GM23338 (cell line): ENCODE results near the gene XPNPEP1. TPM values are rescaled to one million over a fixed set of nuclear protein-coding genes. Genes with fewer than 3 reads are reported as not detected.

Experiments
- ATAC-seq: fragments of 200-7000 bp; cut with Tn5 transposase; 3 replicates; pipeline ENCODE4 v1.9.1; 2020
- DNase-seq: peaks from one replicate; pipeline ENCODE4 v3.0.0-alpha.2; 2015; ENCODE audit warnings: low spot score
- H2AFZ ChIP-seq: fragments of 200-600 bp; sonication (generic); 2 replicates; pipeline ENCODE4 v1.8.0; 2016; ENCODE audit warnings: antibody characterized with exemption, mild to moderate bottlenecking, moderate library complexity
- H3F3A ChIP-seq: fragments of 200-600 bp; sonication (generic); replicated peaks from 2 replicates; pipeline ENCODE4 v1.8.0; 2017; ENCODE audit warnings: antibody characterized with exemption, mixed run types, low read depth
- H3K27ac ChIP-seq: fragments of 200-600 bp; sonication (generic); 2 replicates; pipeline ENCODE4 v1.6.1; 2016; ENCODE audit warnings: low read depth
- H3K27me3 ChIP-seq: fragments of 200-600 bp; sonication (generic); 2 replicates; pipeline ENCODE4 v1.8.0; 2016; ENCODE audit warnings: mild to moderate bottlenecking, mixed run types, moderate library complexity; ENCODE audit not compliant: insufficient read depth
- H3K36me3 ChIP-seq: fragments of 200-600 bp; sonication (generic); 2 replicates; pipeline ENCODE4 v1.8.0; 2016; ENCODE audit warnings: mild to moderate bottlenecking; ENCODE audit not compliant: insufficient read depth
- H3K4me1 ChIP-seq: fragments of 200-600 bp; sonication (generic); 2 replicates; pipeline ENCODE4 v1.8.0; 2016; ENCODE audit warnings: mild to moderate bottlenecking, moderate library complexity; ENCODE audit not compliant: insufficient read depth
- H3K4me2 ChIP-seq: fragments of 200-600 bp; sonication (generic); 2 replicates; pipeline ENCODE4 v1.7.1; 2017; ENCODE audit warnings: mixed run types
- H3K4me3 ChIP-seq: fragments of 200-600 bp; sonication (generic); 2 replicates; pipeline ENCODE4 v1.6.1; 2016; ENCODE audit warnings: mixed run types
- H3K79me2 ChIP-seq: fragments of 200-600 bp; sonication (generic); replicated peaks from 2 replicates; pipeline ENCODE4 v1.8.0; 2017; ENCODE audit warnings: mild to moderate bottlenecking; ENCODE audit not compliant: insufficient read depth
- H3K9me2 ChIP-seq: fragments of 200-600 bp; sonication (generic); 2 replicates; pipeline ENCODE4 v1.8.0; 2017; ENCODE audit not compliant: insufficient read depth
- H4K20me1 ChIP-seq: fragments of 200-600 bp; sonication (generic); replicated peaks from 2 replicates; pipeline ENCODE4 v1.8.0; 2017; ENCODE audit warnings: mild to moderate bottlenecking; ENCODE audit not compliant: insufficient read depth
- H3K27ac Mint-ChIP-seq: 2 replicates; pipeline ENCODE4 v1.8.0; 2020; ENCODE audit warnings: inconsistent platforms, mild to moderate bottlenecking, moderate library complexity, mixed read lengths
- H3K27me3 Mint-ChIP-seq: 3 replicates; pipeline ENCODE4 v1.8.0; 2022; ENCODE audit warnings: low read depth, mild to moderate bottlenecking, moderate library complexity, mixed read lengths, inconsistent platforms; ENCODE audit not compliant: insufficient read depth, poor library complexity
- H3K36me3 Mint-ChIP-seq: 3 replicates; pipeline ENCODE4 v1.8.0; 2021; ENCODE audit warnings: low read depth, mild to moderate bottlenecking, inconsistent platforms, moderate library complexity, mixed read lengths
- H3K4me1 Mint-ChIP-seq: 3 replicates; pipeline ENCODE4 v1.8.0; 2020; ENCODE audit warnings: mild to moderate bottlenecking, inconsistent platforms, mixed read lengths
- H3K4me3 Mint-ChIP-seq: 3 replicates; pipeline ENCODE4 v1.8.0; 2021; ENCODE audit warnings: moderate library complexity, mild to moderate bottlenecking, inconsistent platforms, mixed read lengths
- H3K9me3 Mint-ChIP-seq: 3 replicates; pipeline ENCODE4 v1.8.0; 2020; ENCODE audit warnings: moderate library complexity, mild to moderate bottlenecking, inconsistent platforms, mixed read lengths
- CREB1 ChIP-seq: fragments of 250-450 bp; sonication (Bioruptor Pico); IDR thresholded peaks from 2 replicates; pipeline ENCODE4 v1.5.0; 2020; ENCODE audit warnings: low read depth, mild to moderate bottlenecking, moderate library complexity
- EZH2 ChIP-seq: fragments of 200-600 bp; sonication (generic); IDR thresholded peaks from one replicate; pipeline ENCODE4 v1.8.0; 2017; ENCODE audit warnings: antibody characterized with exemption, mild to moderate bottlenecking, low read depth; ENCODE audit not compliant: unreplicated experiment
- EZH2phosphoT487 ChIP-seq: fragments of 200-600 bp; sonication (generic); IDR thresholded peaks from one replicate; pipeline ENCODE4 v1.8.1; 2018; ENCODE audit warnings: antibody characterized with exemption; ENCODE audit not compliant: unreplicated experiment
- JUNB ChIP-seq: IDR thresholded peaks from one replicate; pipeline ENCODE4 v1.6.1; 2016; ENCODE audit warnings: antibody characterized with exemption; ENCODE audit not compliant: unreplicated experiment
- NANOG ChIP-seq: IDR thresholded peaks from 2 replicates; pipeline ENCODE4 v1.6.1; 2016; ENCODE audit warnings: antibody characterized with exemption, borderline replicate concordance
- POLR2AphosphoS5 ChIP-seq: IDR thresholded peaks from 2 replicates; pipeline ENCODE4 v1.6.1; 2016; ENCODE audit warnings: antibody characterized with exemption, low read depth
- STAT1 ChIP-seq: IDR thresholded peaks from one replicate; pipeline ENCODE4 v1.6.1; 2016; ENCODE audit warnings: antibody characterized with exemption; ENCODE audit not compliant: unreplicated experiment
- ZNF114 ChIP-seq: fragments of 250-450 bp; sonication (Bioruptor Pico); IDR thresholded peaks from 2 replicates; pipeline ENCODE4 v1.5.0; 2020; ENCODE audit warnings: mild to moderate bottlenecking, moderate library complexity
- ZNF331 ChIP-seq: fragments of 250-450 bp; sonication (Bioruptor Pico); IDR thresholded peaks from 2 replicates; pipeline ENCODE4 v1.5.0; 2020; ENCODE audit warnings: low read depth, mild to moderate bottlenecking, moderate library complexity
- polyA plus RNA-seq: library from polyadenylated mRNA; unstranded; fragments of >200 nt; fragmentation: Nextera tagmentation; extraction: Ambion mirVana; gene quantifications from 2 replicates; pipeline ENCODE4 v1.2.1, GENCODE V29; 2016
- total RNA-seq: library from RNA; depleted of rRNA; stranded (reverse); fragments of >200 nt; shearing (Covaris generic); gene quantifications from 2 replicates; pipeline ENCODE4 v1.2.3, GENCODE V29; 2014
- TF ChIP-seq, protein P1 (sequence below): IDR thresholded peaks from one replicate; pipeline ENCODE4 v1.6.1; 2018; ENCODE audit warnings: antibody characterized with exemption; ENCODE audit not compliant: unreplicated experiment
- TF ChIP-seq, protein P2 (sequence below): fragments of 250-450 bp; sonication (Bioruptor Pico); IDR thresholded peaks from 2 replicates; pipeline ENCODE4 v1.5.0; 2020; ENCODE audit warnings: mild to moderate bottlenecking, moderate library complexity
- TF ChIP-seq, protein P3 (sequence below): IDR thresholded peaks from 2 replicates; pipeline ENCODE4 v1.6.1; 2016; ENCODE audit warnings: antibody characterized with exemption
- TF ChIP-seq, protein P4 (sequence below), 2 experiments: fragments of 200-600 bp in 1 of 2; sonication (generic) in 1 of 2; conservative IDR thresholded peaks; 2 replicates each; pipeline versions ENCODE4 v1.5.1 to v1.6.1; 2016 to 2017; ENCODE audit warnings: antibody characterized with exemption in 2 of 2, low read depth in 2 of 2, mild to moderate bottlenecking in 2 of 2, moderate library complexity in 1 of 2

XPNPEP1 gene
- total and polyA plus RNA-seq, 2 experiments from 2014 or later: 17.5 to 55.8 TPM

DNA sequence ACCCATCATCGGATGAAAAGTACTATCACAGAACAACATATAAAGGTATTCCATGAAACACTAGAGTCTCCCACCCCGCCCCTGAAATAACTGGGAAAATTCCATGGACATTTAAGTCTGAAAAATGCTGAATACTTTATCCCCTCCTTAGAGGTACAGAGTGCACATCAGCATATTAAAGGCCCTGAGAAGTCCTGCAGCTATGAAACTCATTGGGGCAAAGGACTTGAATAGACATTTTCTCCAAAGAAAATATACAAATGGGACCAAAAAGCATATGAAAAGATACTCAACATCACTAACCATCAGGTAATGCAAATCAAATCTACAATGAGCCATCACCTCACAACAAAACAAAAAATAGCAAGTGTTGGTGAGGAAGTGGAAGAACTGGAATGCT is 18.9 kb downstream of the XPNPEP1 start:
- H3K36me3 Mint-ChIP-seq: peaks cover 26% of the 10 kb centered on the region
- H3F3A ChIP-seq: no peaks in the 10 kb centered on the region
- no peak for ATAC-seq
- H3K4me1 Mint-ChIP-seq: peaks cover 5% of the 10 kb centered on the region; the same call in 1 of the 3 replicates
- no peak overlapping the region for H3K4me2 ChIP-seq
- no peak overlapping the region for H3K4me3 ChIP-seq
- peaks cover 5% of the 10 kb centered on the region for H3K27me3 Mint-ChIP-seq
- peaks cover 5% of the 10 kb centered on the region; the same call in 1 of the 2 replicates for H3K9me2 ChIP-seq
- peaks cover 6% of the 10 kb centered on the region; the same call in 1 of the 2 replicates for H3K79me2 ChIP-seq
- H3K4me1 ChIP-seq: no peaks in the 10 kb centered on the region
- no peak overlapping the region for H3K4me3 Mint-ChIP-seq
- H3K36me3 ChIP-seq: no peaks in the 10 kb centered on the region
- H3K27me3 ChIP-seq: no peaks in the 10 kb centered on the region
- no peak overlapping the region for H3K27ac Mint-ChIP-seq
- TF ChIP-seq CREB1 (CRISPR knock-in tag) (no peak), NANOG (no peak), STAT1 (no peak), EZH2 (no peak), ZNF114 (CRISPR knock-in tag) (no peak), EZH2phosphoT487 (no peak), JUNB (no peak), ZNF331 (CRISPR knock-in tag) (no peak), POLR2AphosphoS5 (no peak)
- TF ChIP-seq, protein P1, sequence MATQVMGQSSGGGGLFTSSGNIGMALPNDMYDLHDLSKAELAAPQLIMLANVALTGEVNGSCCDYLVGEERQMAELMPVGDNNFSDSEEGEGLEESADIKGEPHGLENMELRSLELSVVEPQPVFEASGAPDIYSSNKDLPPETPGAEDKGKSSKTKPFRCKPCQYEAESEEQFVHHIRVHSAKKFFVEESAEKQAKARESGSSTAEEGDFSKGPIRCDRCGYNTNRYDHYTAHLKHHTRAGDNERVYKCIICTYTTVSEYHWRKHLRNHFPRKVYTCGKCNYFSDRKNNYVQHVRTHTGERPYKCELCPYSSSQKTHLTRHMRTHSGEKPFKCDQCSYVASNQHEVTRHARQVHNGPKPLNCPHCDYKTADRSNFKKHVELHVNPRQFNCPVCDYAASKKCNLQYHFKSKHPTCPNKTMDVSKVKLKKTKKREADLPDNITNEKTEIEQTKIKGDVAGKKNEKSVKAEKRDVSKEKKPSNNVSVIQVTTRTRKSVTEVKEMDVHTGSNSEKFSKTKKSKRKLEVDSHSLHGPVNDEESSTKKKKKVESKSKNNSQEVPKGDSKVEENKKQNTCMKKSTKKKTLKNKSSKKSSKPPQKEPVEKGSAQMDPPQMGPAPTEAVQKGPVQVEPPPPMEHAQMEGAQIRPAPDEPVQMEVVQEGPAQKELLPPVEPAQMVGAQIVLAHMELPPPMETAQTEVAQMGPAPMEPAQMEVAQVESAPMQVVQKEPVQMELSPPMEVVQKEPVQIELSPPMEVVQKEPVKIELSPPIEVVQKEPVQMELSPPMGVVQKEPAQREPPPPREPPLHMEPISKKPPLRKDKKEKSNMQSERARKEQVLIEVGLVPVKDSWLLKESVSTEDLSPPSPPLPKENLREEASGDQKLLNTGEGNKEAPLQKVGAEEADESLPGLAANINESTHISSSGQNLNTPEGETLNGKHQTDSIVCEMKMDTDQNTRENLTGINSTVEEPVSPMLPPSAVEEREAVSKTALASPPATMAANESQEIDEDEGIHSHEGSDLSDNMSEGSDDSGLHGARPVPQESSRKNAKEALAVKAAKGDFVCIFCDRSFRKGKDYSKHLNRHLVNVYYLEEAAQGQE: no peak
- TF ChIP-seq, protein P2, sequence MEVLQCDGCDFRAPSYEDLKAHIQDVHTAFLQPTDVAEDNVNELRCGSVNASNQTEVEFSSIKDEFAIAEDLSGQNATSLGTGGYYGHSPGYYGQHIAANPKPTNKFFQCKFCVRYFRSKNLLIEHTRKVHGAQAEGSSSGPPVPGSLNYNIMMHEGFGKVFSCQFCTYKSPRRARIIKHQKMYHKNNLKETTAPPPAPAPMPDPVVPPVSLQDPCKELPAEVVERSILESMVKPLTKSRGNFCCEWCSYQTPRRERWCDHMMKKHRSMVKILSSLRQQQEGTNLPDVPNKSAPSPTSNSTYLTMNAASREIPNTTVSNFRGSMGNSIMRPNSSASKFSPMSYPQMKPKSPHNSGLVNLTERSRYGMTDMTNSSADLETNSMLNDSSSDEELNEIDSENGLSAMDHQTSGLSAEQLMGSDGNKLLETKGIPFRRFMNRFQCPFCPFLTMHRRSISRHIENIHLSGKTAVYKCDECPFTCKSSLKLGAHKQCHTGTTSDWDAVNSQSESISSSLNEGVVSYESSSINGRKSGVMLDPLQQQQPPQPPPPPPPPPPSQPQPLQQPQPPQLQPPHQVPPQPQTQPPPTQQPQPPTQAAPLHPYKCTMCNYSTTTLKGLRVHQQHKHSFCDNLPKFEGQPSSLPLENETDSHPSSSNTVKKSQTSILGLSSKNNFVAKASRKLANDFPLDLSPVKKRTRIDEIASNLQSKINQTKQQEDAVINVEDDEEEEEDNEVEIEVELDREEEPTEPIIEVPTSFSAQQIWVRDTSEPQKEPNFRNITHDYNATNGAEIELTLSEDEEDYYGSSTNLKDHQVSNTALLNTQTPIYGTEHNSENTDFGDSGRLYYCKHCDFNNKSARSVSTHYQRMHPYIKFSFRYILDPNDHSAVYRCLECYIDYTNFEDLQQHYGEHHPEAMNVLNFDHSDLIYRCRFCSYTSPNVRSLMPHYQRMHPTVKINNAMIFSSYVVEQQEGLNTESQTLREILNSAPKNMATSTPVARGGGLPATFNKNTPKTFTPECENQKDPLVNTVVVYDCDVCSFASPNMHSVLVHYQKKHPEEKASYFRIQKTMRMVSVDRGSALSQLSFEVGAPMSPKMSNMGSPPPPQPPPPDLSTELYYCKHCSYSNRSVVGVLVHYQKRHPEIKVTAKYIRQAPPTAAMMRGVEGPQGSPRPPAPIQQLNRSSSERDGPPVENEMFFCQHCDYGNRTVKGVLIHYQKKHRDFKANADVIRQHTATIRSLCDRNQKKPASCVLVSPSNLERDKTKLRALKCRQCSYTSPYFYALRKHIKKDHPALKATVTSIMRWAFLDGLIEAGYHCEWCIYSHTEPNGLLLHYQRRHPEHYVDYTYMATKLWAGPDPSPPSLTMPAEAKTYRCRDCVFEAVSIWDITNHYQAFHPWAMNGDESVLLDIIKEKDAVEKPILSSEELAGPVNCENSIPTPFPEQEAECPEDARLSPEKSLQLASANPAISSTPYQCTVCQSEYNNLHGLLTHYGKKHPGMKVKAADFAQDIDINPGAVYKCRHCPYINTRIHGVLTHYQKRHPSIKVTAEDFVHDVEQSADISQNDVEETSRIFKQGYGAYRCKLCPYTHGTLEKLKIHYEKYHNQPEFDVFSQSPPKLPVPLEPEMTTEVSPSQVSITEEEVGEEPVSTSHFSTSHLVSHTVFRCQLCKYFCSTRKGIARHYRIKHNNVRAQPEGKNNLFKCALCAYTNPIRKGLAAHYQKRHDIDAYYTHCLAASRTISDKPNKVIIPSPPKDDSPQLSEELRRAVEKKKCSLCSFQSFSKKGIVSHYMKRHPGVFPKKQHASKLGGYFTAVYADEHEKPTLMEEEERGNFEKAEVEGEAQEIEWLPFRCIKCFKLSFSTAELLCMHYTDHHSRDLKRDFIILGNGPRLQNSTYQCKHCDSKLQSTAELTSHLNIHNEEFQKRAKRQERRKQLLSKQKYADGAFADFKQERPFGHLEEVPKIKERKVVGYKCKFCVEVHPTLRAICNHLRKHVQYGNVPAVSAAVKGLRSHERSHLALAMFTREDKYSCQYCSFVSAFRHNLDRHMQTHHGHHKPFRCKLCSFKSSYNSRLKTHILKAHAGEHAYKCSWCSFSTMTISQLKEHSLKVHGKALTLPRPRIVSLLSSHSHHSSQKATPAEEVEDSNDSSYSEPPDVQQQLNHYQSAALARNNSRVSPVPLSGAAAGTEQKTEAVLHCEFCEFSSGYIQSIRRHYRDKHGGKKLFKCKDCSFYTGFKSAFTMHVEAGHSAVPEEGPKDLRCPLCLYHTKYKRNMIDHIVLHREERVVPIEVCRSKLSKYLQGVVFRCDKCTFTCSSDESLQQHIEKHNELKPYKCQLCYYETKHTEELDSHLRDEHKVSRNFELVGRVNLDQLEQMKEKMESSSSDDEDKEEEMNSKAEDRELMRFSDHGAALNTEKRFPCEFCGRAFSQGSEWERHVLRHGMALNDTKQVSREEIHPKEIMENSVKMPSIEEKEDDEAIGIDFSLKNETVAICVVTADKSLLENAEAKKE: no peak
- TF ChIP-seq, protein P3, sequence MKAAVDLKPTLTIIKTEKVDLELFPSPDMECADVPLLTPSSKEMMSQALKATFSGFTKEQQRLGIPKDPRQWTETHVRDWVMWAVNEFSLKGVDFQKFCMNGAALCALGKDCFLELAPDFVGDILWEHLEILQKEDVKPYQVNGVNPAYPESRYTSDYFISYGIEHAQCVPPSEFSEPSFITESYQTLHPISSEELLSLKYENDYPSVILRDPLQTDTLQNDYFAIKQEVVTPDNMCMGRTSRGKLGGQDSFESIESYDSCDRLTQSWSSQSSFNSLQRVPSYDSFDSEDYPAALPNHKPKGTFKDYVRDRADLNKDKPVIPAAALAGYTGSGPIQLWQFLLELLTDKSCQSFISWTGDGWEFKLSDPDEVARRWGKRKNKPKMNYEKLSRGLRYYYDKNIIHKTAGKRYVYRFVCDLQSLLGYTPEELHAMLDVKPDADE: no peak
- TF ChIP-seq, protein P4, sequence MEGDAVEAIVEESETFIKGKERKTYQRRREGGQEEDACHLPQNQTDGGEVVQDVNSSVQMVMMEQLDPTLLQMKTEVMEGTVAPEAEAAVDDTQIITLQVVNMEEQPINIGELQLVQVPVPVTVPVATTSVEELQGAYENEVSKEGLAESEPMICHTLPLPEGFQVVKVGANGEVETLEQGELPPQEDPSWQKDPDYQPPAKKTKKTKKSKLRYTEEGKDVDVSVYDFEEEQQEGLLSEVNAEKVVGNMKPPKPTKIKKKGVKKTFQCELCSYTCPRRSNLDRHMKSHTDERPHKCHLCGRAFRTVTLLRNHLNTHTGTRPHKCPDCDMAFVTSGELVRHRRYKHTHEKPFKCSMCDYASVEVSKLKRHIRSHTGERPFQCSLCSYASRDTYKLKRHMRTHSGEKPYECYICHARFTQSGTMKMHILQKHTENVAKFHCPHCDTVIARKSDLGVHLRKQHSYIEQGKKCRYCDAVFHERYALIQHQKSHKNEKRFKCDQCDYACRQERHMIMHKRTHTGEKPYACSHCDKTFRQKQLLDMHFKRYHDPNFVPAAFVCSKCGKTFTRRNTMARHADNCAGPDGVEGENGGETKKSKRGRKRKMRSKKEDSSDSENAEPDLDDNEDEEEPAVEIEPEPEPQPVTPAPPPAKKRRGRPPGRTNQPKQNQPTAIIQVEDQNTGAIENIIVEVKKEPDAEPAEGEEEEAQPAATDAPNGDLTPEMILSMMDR (conservative IDR thresholded peaks at IDR 0.05; ENCODE audit: low read depth in 2 of 2): no peak
- peaks cover 14% of the 10 kb centered on the region for H4K20me1 ChIP-seq
- no peak for DNase-seq
- no peak overlapping the region for H3K27ac ChIP-seq
- no peak overlapping the region for H2AFZ ChIP-seq
- no peaks in the 10 kb centered on the region for H3K9me3 Mint-ChIP-seq
